SK-N-SH (cell line): ENCODE results near the gene XYLT2. TPM values are rescaled to one million over a fixed set of nuclear protein-coding genes. Genes with fewer than 3 reads are reported as not detected.

Source experiments
- CTCF ChIA-PET: fragments of 300-600, 350-600 bp; formaldehyde crosslinking; extraction: SDS; loops from one replicate; lab custom pipeline; 2021; lab: Yijun Ruan, JAX
- POLR2A ChIA-PET: fragments of 350-600 bp; sonication (Branson Sonifier 250); formaldehyde crosslinking; extraction: SDS; loops from one replicate; lab custom pipeline; 2020; ENCODE audit warnings: antibody characterized with exemption, inconsistent platforms; lab: Yijun Ruan, JAX
- DNase-seq: peaks from one replicate; pipeline ENCODE4 v3.0.0; 2012
- H2AFZ ChIP-seq: fragments of 200-600 bp; sonication (generic); 2 replicates; pipeline ENCODE4 v1.8.1; 2016; ENCODE audit warnings: antibody characterized with exemption, mild to moderate bottlenecking, low read depth
- H3F3A ChIP-seq: fragments of 200-600 bp; sonication (generic); replicated peaks from 2 replicates; pipeline ENCODE3; 2016; ENCODE audit warnings: antibody characterized with exemption, mild to moderate bottlenecking; ENCODE audit not compliant: insufficient read depth
- H3K27ac ChIP-seq, 2 experiments: fragments of 200-500 bp in 1 of 2; fragments of 200-600 bp in 1 of 2; sonication (Bioruptor generic) in 1 of 2; sonication (generic), shearing (Covaris generic) in 1 of 2; 2 replicates each; pipeline versions ENCODE4 v1.5.1 to v1.6.1; 2014 to 2016; ENCODE audit warnings: low read depth in 2 of 2, inconsistent platforms in 1 of 2, low read length in 1 of 2, mild to moderate bottlenecking in 1 of 2, mixed read lengths in 1 of 2
- H3K27me3 ChIP-seq: fragments of 200-600 bp; sonication (generic), shearing (Covaris generic); 2 replicates; pipeline ENCODE4 v1.6.1; 2016; ENCODE audit warnings: mixed run types; ENCODE audit not compliant: insufficient read depth
- H3K36me3 ChIP-seq, 2 experiments: fragments of 200-500 bp in 1 of 2; fragments of 200-600 bp in 1 of 2; sonication (Bioruptor generic) in 1 of 2; sonication (generic) in 1 of 2; replicated peaks in 1 of 2; 2 replicates each; pipeline versions ENCODE3 to v1.5.1; 2014 to 2016; ENCODE audit warnings: low read length in 1 of 2, mild to moderate bottlenecking in 1 of 2; ENCODE audit not compliant: insufficient read depth in 2 of 2, control insufficient read depth in 1 of 2
- H3K4me1 ChIP-seq, 2 experiments: fragments of 200-500 bp in 1 of 2; fragments of 200-600 bp in 1 of 2; sonication (Bioruptor generic) in 1 of 2; sonication (generic), shearing (Covaris generic) in 1 of 2; 2 replicates each; pipeline versions ENCODE4 v1.5.1 to v1.6.1; 2014 to 2016; ENCODE audit warnings: low read depth in 1 of 2, low read length in 1 of 2, mixed run types in 1 of 2; ENCODE audit not compliant: insufficient read depth in 2 of 2, control insufficient read depth in 1 of 2
- H3K4me2 ChIP-seq: fragments of 200-600 bp; sonication (generic), shearing (Covaris generic); 2 replicates; pipeline ENCODE4 v1.6.1; 2017; ENCODE audit warnings: mixed run types
- H3K4me3 ChIP-seq, 2 experiments: fragments of 200-500 bp in 1 of 2; fragments of 200-600 bp in 1 of 2; sonication (Bioruptor generic) in 1 of 2; sonication (generic), shearing (Covaris generic) in 1 of 2; 2 replicates each; pipeline versions ENCODE4 v1.5.1 to v1.8.1; 2014 to 2016; ENCODE audit warnings: low read depth in 2 of 2, inconsistent platforms in 1 of 2, low read length in 1 of 2, mild to moderate bottlenecking in 1 of 2, mixed read lengths in 1 of 2, moderate library complexity in 1 of 2
- H3K79me2 ChIP-seq: fragments of 200-600 bp; sonication (generic); 2 replicates; pipeline ENCODE4 v1.8.1; 2017; ENCODE audit warnings: mild to moderate bottlenecking; ENCODE audit not compliant: insufficient read depth
- H3K9ac ChIP-seq: fragments of 200-600 bp; sonication (generic); 2 replicates; pipeline ENCODE4 v1.6.1; 2017; ENCODE audit warnings: mixed run types
- H3K9me2 ChIP-seq: fragments of 200-600 bp; sonication (generic); 2 replicates; pipeline ENCODE4 v1.6.1; 2017; ENCODE audit warnings: mixed run types
- H3K9me3 ChIP-seq: fragments of 200-600 bp; sonication (generic); 2 replicates; pipeline ENCODE4 v1.6.1; 2017; ENCODE audit warnings: mixed run types, mild to moderate bottlenecking, moderate library complexity
- H4K20me1 ChIP-seq: fragments of 200-600 bp; sonication (generic); 2 replicates; pipeline ENCODE4 v1.6.1; 2017; ENCODE audit warnings: mild to moderate bottlenecking, mixed run types; ENCODE audit not compliant: insufficient read depth
- CHD2 ChIP-seq: fragments of 150-350 bp; IDR thresholded peaks from 2 replicates; pipeline ENCODE4 v1.6.1; 2018; ENCODE audit warnings: low read length; ENCODE audit not compliant: partially characterized antibody
- ELF1 ChIP-seq: IDR thresholded peaks from 2 replicates; pipeline ENCODE4 v1.4.0; 2012
- EP300 ChIP-seq, 2 experiments: IDR thresholded peaks; 2 replicates each; pipeline versions ENCODE4 v1.4.0 to v1.6.1; 2012; ENCODE audit warnings: borderline replicate concordance in 1 of 2, low read depth in 1 of 2, low read length in 1 of 2
- FOXJ3 ChIP-seq: sonication (generic); formaldehyde crosslinking; IDR thresholded peaks from 2 replicates; pipeline ENCODE4 v1.5.1; 2020; ENCODE audit warnings: mild to moderate bottlenecking, missing genetic modification reagents
- FOXM1 ChIP-seq: IDR thresholded peaks from 2 replicates; pipeline ENCODE4 v1.4.0; 2012; ENCODE audit warnings: low read depth, mild to moderate bottlenecking
- GABPA ChIP-seq: IDR thresholded peaks from 2 replicates; pipeline ENCODE4 v1.4.0; 2012; ENCODE audit warnings: low read depth, mild to moderate bottlenecking
- GATA2 ChIP-seq: sonication (generic); formaldehyde crosslinking; IDR thresholded peaks from 2 replicates; pipeline ENCODE4 v1.5.0; 2020; ENCODE audit warnings: mild to moderate bottlenecking, missing genetic modification reagents
- IRF3 ChIP-seq: fragments of 150-350 bp; IDR thresholded peaks from 2 replicates; pipeline ENCODE4 v1.6.1; 2016; ENCODE audit warnings: mild to moderate bottlenecking, low read depth, low read length
- JUND ChIP-seq: IDR thresholded peaks from 2 replicates; pipeline ENCODE4 v1.4.0; 2012
- MXI1 ChIP-seq: IDR thresholded peaks from 2 replicates; pipeline ENCODE4 v1.6.1; 2012; ENCODE audit warnings: mild to moderate bottlenecking, low read depth, low read length, improper control_type of control experiment
- NFIC ChIP-seq: IDR thresholded peaks from 2 replicates; pipeline ENCODE4 v1.4.0; 2012; ENCODE audit warnings: borderline replicate concordance
- NRF1 ChIP-seq: IDR thresholded peaks from 2 replicates; pipeline ENCODE4 v1.6.1; 2012; ENCODE audit warnings: low read depth, mild to moderate bottlenecking, low read length
- PBX3 ChIP-seq: IDR thresholded peaks from 2 replicates; pipeline ENCODE4; 2012
- RAD21 ChIP-seq: IDR thresholded peaks from 2 replicates; pipeline ENCODE4 v1.6.1; 2012; ENCODE audit warnings: mild to moderate bottlenecking, low read length
- RCOR1 ChIP-seq: fragments of 150-350 bp; IDR thresholded peaks from 2 replicates; pipeline ENCODE4 v1.6.1; 2017; ENCODE audit warnings: antibody characterized with exemption, low read length
- RFX5 ChIP-seq: IDR thresholded peaks from 2 replicates; pipeline ENCODE4 v1.6.1; 2012; ENCODE audit warnings: mild to moderate bottlenecking, improper control_type of control experiment, low read length
- TAF1 ChIP-seq: IDR thresholded peaks from 2 replicates; pipeline ENCODE4 v1.6.1; 2012; ENCODE audit warnings: low read depth, mild to moderate bottlenecking, low read length, moderate library complexity, borderline replicate concordance
- TEAD4 ChIP-seq: IDR thresholded peaks from 2 replicates; pipeline ENCODE4 v1.4.0; 2012; ENCODE audit warnings: mild to moderate bottlenecking, borderline replicate concordance; ENCODE audit not compliant: insufficient read depth
- USF2 ChIP-seq: fragments of 150-350 bp; IDR thresholded peaks from 2 replicates; pipeline ENCODE4 v1.6.1; 2017; ENCODE audit warnings: antibody characterized with exemption, low read length, low read depth, borderline replicate concordance
- WGBS: methylation state at CpG from one replicate; pipeline ENCODE4 v1.1.6; 2017; ENCODE audit warnings: low lambda C conversion rate; 5-methylcytosine and 5-hydroxymethylcytosine counted together
- polyA plus RNA-seq, 3 experiments: library from polyadenylated mRNA; depleted of rRNA; stranded (reverse); fragments of >200 nt; gene quantifications; 2 replicates each; pipeline ENCODE4 v1.2.3, GENCODE V29; 2012
- TF ChIP-seq, protein P1 (sequence below): IDR thresholded peaks from 2 replicates; pipeline ENCODE4 v1.4.0; 2012; ENCODE audit warnings: low read depth

Gene XYLT2
- polyA plus RNA-seq, 1 of the 3 experiments (the other 2 are of a cell fraction): 28.4 TPM

DNA sequence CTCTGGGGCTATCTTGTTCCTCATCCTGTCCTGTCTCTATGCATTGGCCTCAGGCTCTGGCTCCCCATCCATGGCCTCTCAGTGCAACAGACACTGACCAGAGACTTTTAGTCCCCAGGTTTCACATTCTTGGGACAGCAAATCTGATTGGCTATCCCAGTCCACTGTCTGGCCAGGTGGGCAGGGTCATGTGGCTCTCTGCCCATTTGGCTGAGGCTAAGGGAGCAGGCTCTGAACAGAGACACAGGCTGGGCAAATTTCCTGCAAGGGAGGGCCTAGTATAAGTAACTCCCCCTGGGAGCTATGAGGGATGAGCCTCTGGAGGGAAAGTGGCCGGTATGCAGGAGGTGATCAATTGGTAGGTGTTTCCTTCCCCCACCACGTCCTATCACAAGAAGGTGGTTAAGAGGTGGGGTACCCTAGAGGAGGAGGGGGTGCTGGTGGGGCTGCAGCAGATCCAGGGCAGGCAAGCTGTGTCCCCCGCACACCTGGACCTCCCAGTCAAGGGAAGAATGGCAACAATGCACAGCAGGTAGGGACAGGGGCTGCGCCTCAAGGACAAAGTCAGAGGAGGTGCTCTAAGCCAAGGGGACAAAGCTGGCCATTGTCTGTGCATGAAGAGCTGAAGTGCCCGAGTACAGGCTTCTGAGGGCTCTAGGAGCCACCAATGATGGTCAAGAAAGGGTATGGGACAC is 13.2 kb downstream of the XYLT2 start:
- Histone ChIP-seq H3K4me3 (no peak overlapping the region), H3K36me3 (peaks cover 38 to 64% of the 10 kb centered on the region in 2 experiments), H2AFZ (no peak overlapping the region), H3K27ac (peak overlapping the region in 1 of 2 experiments; percentile 9; a peak in 1 of 4 replicates), H3K4me2 (no peak overlapping the region)
- CTCF ChIA-PET: interaction anchor here (0.8 to 3.7 kb wide), 4 partner anchors 38 to 120 kb away, joined by 3 to 16 read pairs (median 4); partner anchors contain the start of genes LRRC59 and RSAD1
- no peak for TF ChIP-seq ELF1
- TF ChIP-seq GABPA: no peak
- no peak for TF ChIP-seq RCOR1
- no peak for TF ChIP-seq EP300 (IDR thresholded peaks at IDR 0.05; ENCODE audit: borderline replicate concordance in 1 of 2, low read depth in 1 of 2, low read length in 1 of 2)
- no peak for TF ChIP-seq NRF1
- TF ChIP-seq RFX5: no peak
- TF ChIP-seq CHD2: no peak
- no peak for TF ChIP-seq PBX3
- TF ChIP-seq JUND: no peak
- TF ChIP-seq FOXM1: no peak
- no peak for TF ChIP-seq GATA2
- TF ChIP-seq, protein P1, sequence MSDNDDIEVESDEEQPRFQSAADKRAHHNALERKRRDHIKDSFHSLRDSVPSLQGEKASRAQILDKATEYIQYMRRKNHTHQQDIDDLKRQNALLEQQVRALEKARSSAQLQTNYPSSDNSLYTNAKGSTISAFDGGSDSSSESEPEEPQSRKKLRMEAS: no peak
- no peak for TF ChIP-seq IRF3
- TF ChIP-seq MXI1: no peak
- TF ChIP-seq TEAD4: no peak
- TF ChIP-seq NFIC: no peak
- TF ChIP-seq USF2: no peak
- no peak for TF ChIP-seq FOXJ3
- TF ChIP-seq RAD21: no peak
- no peak for TF ChIP-seq TAF1
- TF ChIP-seq, all 33 proteins: peak for 0
- H3K9me2 ChIP-seq: no peaks in the 10 kb centered on the region
- POLR2A ChIA-PET: interaction anchor here (1.2 to 1.4 kb wide), 2 partner anchors 9 to 13 kb away, joined by 4 to 5 read pairs; partner anchors contain the start of gene XYLT2
- DNase-seq: no peak
- peaks cover under 1 to 18% of the 10 kb centered on the region in 2 experiments; a peak in 2 of 4 replicates for H3K4me1 ChIP-seq
- no peaks in the 10 kb centered on the region for H4K20me1 ChIP-seq
- peaks cover 21% of the 10 kb centered on the region for H3F3A ChIP-seq
- H3K9me3 ChIP-seq: no peaks in the 10 kb centered on the region
- no peaks in the 10 kb centered on the region for H3K27me3 ChIP-seq
- H3K79me2 ChIP-seq: no peaks in the 10 kb centered on the region
- whole genome bisulfite sequencing: 98% methylated on average over 5 of the region's 5 CpGs
- no peak overlapping the region for H3K9ac ChIP-seq
